GM19463 (cell line): ENCODE data around the gene ARHGEF35.
"Not testable (repeated sequence)": the region's sequence is repeated elsewhere in the genome, so short reads cannot be mapped to it uniquely, and the experiment has no call there.

ENCODE experiments used
- ATAC-seq: cut with Tn5 transposase; IDR thresholded peaks from one replicate; pipeline ENCODE4 v1.9.1; 2021; ENCODE audit warnings: mild to moderate bottlenecking, moderate library complexity; ENCODE audit not compliant: unreplicated experiment

ARHGEF35 gene

GRCh38 chr7:144179165-144179479, 16.5 kb downstream of the ARHGEF35 start:
- ATAC-seq: not testable (repeated sequence)

DNA sequence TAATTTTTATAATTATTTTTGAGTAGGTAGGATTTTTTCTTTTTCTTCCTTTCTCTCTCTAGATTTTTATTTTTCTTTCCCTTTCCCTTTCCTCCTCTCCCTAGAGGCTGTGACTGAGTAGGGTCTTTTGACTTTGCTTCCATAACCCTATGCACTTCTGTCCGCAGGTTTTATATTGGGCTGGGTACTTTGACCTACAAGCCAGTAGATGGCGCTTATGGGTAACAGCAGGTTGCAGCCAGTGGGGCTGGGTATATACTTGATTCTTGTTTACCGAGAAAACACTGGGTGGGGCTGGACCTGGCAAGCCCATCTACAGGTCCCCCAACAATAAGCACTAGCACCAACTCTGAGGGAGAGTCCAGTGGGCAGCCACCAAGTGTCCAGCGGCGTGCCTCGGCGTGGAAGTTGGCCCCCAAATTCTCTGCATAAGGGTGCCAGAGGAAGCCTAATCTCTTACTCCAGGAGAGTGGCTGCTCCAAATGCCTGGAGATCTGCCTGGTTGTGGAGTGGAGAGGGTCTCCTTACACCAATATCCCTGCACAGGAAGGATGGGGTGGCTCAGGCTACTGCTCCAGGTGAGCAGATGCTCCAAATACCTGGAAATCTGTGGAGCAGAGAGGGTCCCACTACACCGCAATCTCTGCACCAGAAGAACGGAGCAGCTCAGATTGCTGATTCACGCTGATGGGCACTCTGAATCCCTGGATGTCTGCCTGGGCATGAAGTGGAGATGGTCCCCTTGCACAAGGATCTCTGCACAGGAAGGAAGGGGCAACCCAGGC, 17.1 kb downstream of the ARHGEF35 start:
- ATAC-seq: peak; percentile 98

DNA sequence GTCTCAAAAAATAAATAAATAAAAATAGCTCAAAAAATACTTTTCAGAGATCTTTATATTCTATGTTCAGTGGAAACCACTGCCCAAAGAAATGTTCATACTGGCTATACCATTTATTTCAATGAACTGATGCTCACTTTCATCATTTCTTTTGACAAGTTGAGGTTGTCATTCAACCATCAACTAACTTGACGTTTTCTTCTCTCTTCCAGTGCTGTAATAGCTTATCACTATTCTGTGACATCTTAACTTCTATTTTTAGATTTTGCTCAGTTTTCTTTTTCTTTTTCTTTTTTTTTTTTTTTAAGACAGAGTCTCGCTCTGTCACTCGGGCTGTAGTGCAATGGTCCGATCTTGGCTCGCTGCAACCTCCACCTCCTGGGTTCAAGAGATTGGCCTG, 21.0 kb downstream of the ARHGEF35 start:
- ATAC-seq: no peak

- not testable (repeated sequence) for ATAC-seq
These were observed 23.9 kb downstream of the ARHGEF35 start for GRCh38 chr7:144171594-144172350.

- ATAC-seq: no peak
These were observed 30.8 kb downstream of the ARHGEF35 start for GRCh38 chr7:144164784-144165183.

GRCh38 chr7:144158861-144159260, 36.8 kb downstream of the ARHGEF35 start:
- no peak for ATAC-seq

DNA sequence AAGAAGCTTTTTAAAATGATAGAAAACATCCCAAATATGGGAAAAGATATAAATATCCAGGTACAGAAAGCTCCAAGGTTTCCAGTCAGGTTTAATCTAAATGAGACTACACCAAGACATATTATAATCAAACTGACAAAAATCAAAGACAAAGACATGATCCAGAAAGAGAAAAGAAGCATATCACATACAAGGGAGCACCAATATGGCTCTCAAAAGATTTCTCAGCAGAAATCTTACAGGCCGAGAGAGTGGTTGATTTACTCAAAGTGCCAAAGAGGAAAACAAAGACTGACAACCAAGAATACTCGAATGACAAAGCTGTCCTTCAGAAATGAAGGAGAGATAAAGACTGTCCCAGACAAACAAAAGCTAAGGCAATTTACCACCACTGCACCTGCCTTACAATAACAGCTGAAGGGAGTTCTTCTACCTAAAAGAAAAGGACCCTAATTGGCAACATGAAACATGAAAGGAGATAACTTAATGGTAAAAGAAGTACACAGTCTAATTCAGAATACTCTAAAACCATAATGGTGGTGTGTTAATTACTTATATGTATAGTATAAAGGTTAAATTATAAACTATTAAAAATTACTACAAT, 47.3 kb downstream of the ARHGEF35 start:
- no peak for ATAC-seq

DNA sequence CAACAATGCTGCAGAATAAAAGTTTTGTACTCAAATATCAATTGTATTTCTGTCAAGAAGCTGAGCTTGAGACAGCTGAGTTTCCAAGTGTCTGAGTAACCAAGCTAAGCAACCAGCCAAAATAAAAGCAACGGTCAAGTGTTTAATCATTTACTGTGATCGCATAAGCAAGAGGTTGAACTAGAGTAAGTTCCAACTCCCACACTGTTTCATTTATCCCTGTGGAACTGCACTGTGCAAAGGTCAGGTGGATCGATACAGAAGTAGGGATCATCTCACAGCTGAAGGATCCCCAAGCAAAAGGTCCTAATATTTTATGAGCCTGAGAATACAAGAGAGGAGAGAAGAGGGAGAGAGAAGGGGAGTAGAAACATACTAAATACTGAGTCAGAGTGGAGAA, 51.2 kb downstream of the ARHGEF35 start:
- no peak for ATAC-seq

- ATAC-seq: no peak
These were observed 53.4 kb downstream of the ARHGEF35 start for GRCh38 chr7:144142187-144142586.

GRCh38 chr7:144137501-144137900, 58.1 kb downstream of the ARHGEF35 start:
- ATAC-seq: no peak
